HEK293T (cell line): Measurements from ENCODE around the gene SNAP25.

Experiments
- CTCF ChIA-PET: fragments of 350-600 bp; formaldehyde crosslinking; extraction: SDS; loops from one replicate; lab custom pipeline; 2021; ENCODE audit warnings: antibody characterized with exemption, inconsistent platforms; lab: Yijun Ruan, JAX
- POLR2A ChIA-PET: fragments of 350-600 bp; formaldehyde crosslinking; extraction: SDS; loops from one replicate; lab custom pipeline; 2020; ENCODE audit warnings: antibody characterized with exemption, inconsistent platforms; lab: Yijun Ruan, JAX
- DNase-seq: peaks from one replicate; pipeline ENCODE4 v3.0.0; 2012; ENCODE audit warnings: mixed read lengths; ENCODE audit errors: extremely low spot score
- ARNT ChIP-seq: fragments of 450-650 bp; IDR thresholded peaks from 2 replicates; pipeline ENCODE4 v1.6.1; 2017; ENCODE audit warnings: mild to moderate bottlenecking
- BHLHE40 ChIP-seq: fragments of 450-650 bp; IDR thresholded peaks from 2 replicates; pipeline ENCODE4 v1.6.1; 2016; ENCODE audit warnings: mild to moderate bottlenecking, moderate library complexity, borderline replicate concordance
- CTBP1 ChIP-seq: fragments of 450-650 bp; IDR thresholded peaks from 2 replicates; pipeline ENCODE4 v1.6.1; 2016; ENCODE audit warnings: borderline replicate concordance
- ELF4 ChIP-seq: fragments of 450-650 bp; IDR thresholded peaks from 2 replicates; pipeline ENCODE4 v1.6.1; 2017; ENCODE audit warnings: antibody characterized with exemption
- FOXA1 ChIP-seq: fragments of 450-650 bp; IDR thresholded peaks from 2 replicates; pipeline ENCODE4 v1.6.1; 2016; ENCODE audit warnings: mild to moderate bottlenecking
- FOXK2 ChIP-seq: fragments of 450-650 bp; IDR thresholded peaks from 2 replicates; pipeline ENCODE4 v1.6.1; 2016; ENCODE audit warnings: mild to moderate bottlenecking
- FOXM1 ChIP-seq: fragments of 450-650 bp; IDR thresholded peaks from 2 replicates; pipeline ENCODE4 v1.6.1; 2017; ENCODE audit warnings: mild to moderate bottlenecking, borderline replicate concordance
- HDGF ChIP-seq: fragments of 450-650 bp; IDR thresholded peaks from 2 replicates; pipeline ENCODE4 v1.6.1; 2017; ENCODE audit warnings: antibody characterized with exemption, borderline replicate concordance
- L3MBTL2 ChIP-seq: fragments of 450-650 bp; conservative IDR thresholded peaks from 2 replicates; pipeline ENCODE4 v1.6.1; 2016; ENCODE audit warnings: mild to moderate bottlenecking
- LEF1 ChIP-seq: fragments of 450-650 bp; IDR thresholded peaks from 2 replicates; pipeline ENCODE4 v1.6.1; 2017; ENCODE audit warnings: mild to moderate bottlenecking, borderline replicate concordance
- NFRKB ChIP-seq: fragments of 450-650 bp; IDR thresholded peaks from 2 replicates; pipeline ENCODE4 v1.6.1; 2016; ENCODE audit warnings: mild to moderate bottlenecking, moderate library complexity
- PKNOX1 ChIP-seq: fragments of 450-650 bp; IDR thresholded peaks from 2 replicates; pipeline ENCODE4 v1.6.1; 2016
- SP1 ChIP-seq: fragments of 450-650 bp; IDR thresholded peaks from 2 replicates; pipeline ENCODE4 v1.6.1; 2017
- SUZ12 ChIP-seq: fragments of 450-650 bp; IDR thresholded peaks from 2 replicates; pipeline ENCODE4 v1.6.1; 2016; ENCODE audit warnings: mild to moderate bottlenecking
- TARDBP ChIP-seq: fragments of 450-650 bp; IDR thresholded peaks from 2 replicates; pipeline ENCODE4 v1.6.1; 2016
- ZNF384 ChIP-seq: fragments of 450-650 bp; IDR thresholded peaks from 2 replicates; pipeline ENCODE4 v1.6.1; 2016

SNAP25 gene

GRCh38 chr20:10300582-10301446 is 82.2 kb downstream of the SNAP25 start:
- no peak for DNase-seq
- no peak for TF ChIP-seq FOXM1
- no peak for TF ChIP-seq ELF4
- TF ChIP-seq SUZ12, result no peak
- TF ChIP-seq LEF1, result no peak
- TF ChIP-seq PKNOX1, result no peak
- no peak for TF ChIP-seq BHLHE40
- no peak for TF ChIP-seq L3MBTL2
- TF ChIP-seq TARDBP, result no peak
- no peak for TF ChIP-seq CTBP1
- no peak for TF ChIP-seq NFRKB
- TF ChIP-seq FOXA1, result no peak
- no peak for TF ChIP-seq ZNF384
- no peak for TF ChIP-seq ARNT
- no peak for TF ChIP-seq HDGF
- TF ChIP-seq FOXK2, result no peak
- TF ChIP-seq SP1, result no peak
- ChIA-PET POLR2A (no interaction called here), CTCF (no interaction called here)

- POLR2A ChIA-PET, result no interaction called here
- TF ChIP-seq LEF1, result no peak
- no peak for TF ChIP-seq HDGF
- TF ChIP-seq FOXK2, result no peak
- TF ChIP-seq ZNF384, result no peak
- no peak for TF ChIP-seq FOXA1
- no peak for TF ChIP-seq SUZ12
- no peak for TF ChIP-seq L3MBTL2
- TF ChIP-seq ARNT, result no peak
- no peak for TF ChIP-seq NFRKB
- no peak for TF ChIP-seq BHLHE40
- TF ChIP-seq CTBP1, result no peak
- no peak for TF ChIP-seq ELF4
- no peak for TF ChIP-seq PKNOX1
- TF ChIP-seq FOXM1, result no peak
- TF ChIP-seq TARDBP, result no peak
- TF ChIP-seq SP1, result no peak
- CTCF ChIA-PET, result no interaction called here
- no peak for DNase-seq
These were observed 85.2 kb downstream of the SNAP25 start for GRCh38 chr20:10303852-10304251.

- no peak for TF ChIP-seq FOXM1
- no peak for TF ChIP-seq HDGF
- TF ChIP-seq SUZ12, result no peak
- TF ChIP-seq PKNOX1, result no peak
- no peak for TF ChIP-seq LEF1
- TF ChIP-seq CTBP1, result no peak
- TF ChIP-seq NFRKB, result no peak
- no peak for TF ChIP-seq SP1
- POLR2A ChIA-PET, result no interaction called here
- DNase-seq, result no peak
- CTCF ChIA-PET, result no interaction called here
These were observed 85.9 kb downstream of the SNAP25 start for GRCh38 chr20:10304471-10305046.

GRCh38 chr20:10306440-10307358 is 88.1 kb downstream of the SNAP25 start:
- ChIA-PET CTCF (no interaction called here), POLR2A (interaction anchor here (0.9 kb wide), 1 partner anchor 53 kb away, joined by 3 read pairs; no protein-coding TSS in a partner anchor)
- TF ChIP-seq FOXA1 (no peak), TARDBP (no peak), PKNOX1 (no peak), BHLHE40 (no peak), HDGF (no peak), SUZ12 (no peak), SP1 (no peak), FOXK2 (no peak), L3MBTL2 (no peak), NFRKB (no peak), ZNF384 (no peak), ARNT (no peak), LEF1 (no peak), CTBP1 (no peak), FOXM1 (no peak), ELF4 (no peak)
- DNase-seq, result no peak
